ENCODE measurements around the gene LRP1B.

LRP1B gene

DNA sequence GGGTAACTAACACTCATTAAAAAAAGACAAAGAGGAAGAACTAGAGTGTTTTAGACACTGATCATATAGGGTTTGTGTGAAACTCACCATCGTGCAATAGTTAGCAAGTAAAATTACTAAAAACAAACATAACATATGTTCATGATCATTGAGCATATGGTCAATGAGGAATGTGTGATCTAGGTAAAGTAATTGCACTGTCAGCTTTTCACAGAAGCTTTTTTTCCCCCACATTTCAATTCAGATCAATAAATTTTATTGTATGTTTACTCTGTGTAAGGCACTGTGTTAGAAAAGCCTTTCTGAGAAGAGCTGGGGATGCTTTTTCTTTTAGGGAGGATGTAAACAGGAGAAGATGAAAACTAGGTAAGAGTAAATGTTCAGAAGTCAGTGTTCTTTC, 348.2 kb downstream of the LRP1B start:
- no peak for DNase-seq (ENCODE audit: low read depth)
- TF ChIP-seq CTCF (IDR thresholded peaks at IDR 0.05; ENCODE audit: low read depth, low read length, missing control alignments) = no peak
- no peak overlapping the region for H3K4me3 ChIP-seq (ENCODE audit: low read depth, low read length)

DNA sequence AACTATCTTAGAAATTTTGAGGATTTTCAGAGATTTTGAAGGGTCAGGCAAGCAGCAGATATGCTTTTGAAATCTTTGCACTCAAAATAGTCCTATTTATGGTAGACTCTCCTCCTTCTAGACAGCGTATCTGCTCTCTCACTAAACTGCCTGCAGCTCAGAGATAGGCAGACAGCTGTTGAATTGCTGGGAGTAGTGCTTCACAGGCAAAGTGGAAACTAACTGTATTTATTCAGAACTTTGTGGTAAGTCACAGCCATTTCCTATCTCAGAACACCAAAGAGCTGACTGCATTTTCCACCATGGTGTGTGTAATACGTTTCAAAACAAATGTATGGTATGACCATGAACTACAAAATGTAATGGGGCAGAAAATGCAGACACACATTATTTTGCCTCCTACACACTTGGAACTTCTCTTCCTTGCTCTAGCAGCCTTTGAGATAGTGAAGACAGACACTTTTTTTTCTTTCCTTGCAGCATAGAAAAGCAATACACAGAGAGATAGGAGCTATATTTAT, 352.4 kb downstream of the LRP1B start:
- no peak for DNase-seq (ENCODE audit: low read depth)
- no peak overlapping the region for H3K4me3 ChIP-seq (ENCODE audit: low read depth, low read length)
- TF ChIP-seq CTCF (IDR thresholded peaks at IDR 0.05; ENCODE audit: low read depth, low read length, missing control alignments) = no peak

- no peak for TF ChIP-seq CTCF (IDR thresholded peaks at IDR 0.05; ENCODE audit: low read depth, low read length, missing control alignments)
- H3K4me3 ChIP-seq (ENCODE audit: low read depth, low read length) = no peak overlapping the region
- DNase-seq (ENCODE audit: low read depth) = no peak
These were observed 360.3 kb downstream of the LRP1B start for GRCh38 chr2:141770530-141770929.

GRCh38 chr2:141767691-141768090, 363.1 kb downstream of the LRP1B start:
- H3K4me3 ChIP-seq (ENCODE audit: low read depth, low read length) = no peak overlapping the region
- TF ChIP-seq CTCF (IDR thresholded peaks at IDR 0.05; ENCODE audit: low read depth, low read length, missing control alignments) = no peak
- no peak for DNase-seq (ENCODE audit: low read depth)

- no peak for TF ChIP-seq CTCF (IDR thresholded peaks at IDR 0.05; ENCODE audit: low read depth, low read length, missing control alignments)
- H3K4me3 ChIP-seq (ENCODE audit: low read depth, low read length) = no peak overlapping the region
- no peak for DNase-seq (ENCODE audit: low read depth)
These were observed 363.8 kb downstream of the LRP1B start for GRCh38 chr2:141767051-141767450.

DNA sequence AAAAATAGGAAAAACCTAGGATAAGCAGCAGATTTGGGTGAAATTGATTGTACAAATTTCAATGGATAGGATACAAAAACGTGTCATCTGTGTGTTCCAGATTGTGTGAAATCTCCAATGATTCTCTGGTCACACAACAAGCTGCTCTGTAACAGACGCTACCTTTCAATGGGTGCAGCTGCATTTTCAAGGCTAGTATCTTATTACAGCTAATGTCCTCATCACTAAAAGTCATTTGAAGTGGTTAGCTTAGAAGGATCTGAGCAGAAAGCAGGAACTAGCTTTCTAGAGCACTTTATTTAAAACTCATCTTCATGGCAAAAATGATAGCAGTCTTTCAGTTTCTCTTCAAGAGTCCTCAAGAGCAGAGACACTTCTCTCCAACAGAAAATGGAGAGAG, 364.6 kb downstream of the LRP1B start:
- no peak overlapping the region for H3K4me3 ChIP-seq (ENCODE audit: low read depth, low read length)
- DNase-seq (ENCODE audit: low read depth) = no peak
- no peak for TF ChIP-seq CTCF (IDR thresholded peaks at IDR 0.05; ENCODE audit: low read depth, low read length, missing control alignments)

DNA sequence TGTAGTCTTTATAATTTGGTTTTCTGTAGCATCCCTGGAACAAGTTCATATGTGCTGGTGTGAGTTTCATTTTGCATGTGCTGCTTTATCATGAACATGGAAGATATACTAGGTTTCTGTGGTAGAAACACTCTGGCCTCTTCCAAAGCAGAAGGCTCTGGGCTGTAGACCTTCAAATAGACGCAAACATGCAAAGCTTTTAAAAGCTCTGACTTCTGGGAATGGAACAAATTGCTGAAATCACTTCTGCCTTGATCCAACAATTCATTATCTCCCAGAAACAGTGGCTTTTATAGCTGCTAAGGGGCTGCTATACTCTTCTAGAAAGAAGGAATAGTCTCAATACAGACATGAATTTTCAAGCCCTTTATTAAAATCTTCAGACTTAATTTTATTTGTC, 382.2 kb downstream of the LRP1B start:
- no peak for TF ChIP-seq CTCF (IDR thresholded peaks at IDR 0.05; ENCODE audit: low read depth, low read length, missing control alignments)
- DNase-seq (ENCODE audit: low read depth) = no peak
- H3K4me3 ChIP-seq (ENCODE audit: low read depth, low read length) = no peak overlapping the region

All from GM12864 (cell line).